Measurements from ENCODE around the gene DPYSL4. TPM values are rescaled to one million over a fixed set of nuclear protein-coding genes. Genes with fewer than 3 reads are reported as not detected.
A peak's percentile ranks its signal among the peaks of the same experiment; 100 is the strongest.

Gene DPYSL4
- total RNA-seq, 6 donors from 2014 or later: 0.11 to 2.2 (median 0.79) TPM; not detected in 1

- ATAC-seq (ENCODE audit: low FRiP score in 2 of 2): no peak
- WGBS, 2 donors: 91 to 98% methylated on average over 15 to 26 of the region's 28 CpGs
Measured at GRCh38 chr10:132204781-132205473, 18.2 kb downstream of the DPYSL4 start.

GRCh38 chr10:132205650-132206376, 19.1 kb downstream of the DPYSL4 start:
- Histone ChIP-seq H3K27ac (no peak overlapping the region), H3K4me3 (no peak overlapping the region), H3K9me3 (no peaks in the 10 kb centered on the region), H3K36me3 (peaks cover 0 to 10% (median 2%) of the 10 kb centered on the region in 4 donors), H3K4me1 (no peaks in the 10 kb centered on the region), H3K27me3 (no peaks in the 10 kb centered on the region)
- WGBS, 2 donors: 84 to 89% methylated on average over 24 to 28 of the region's 37 CpGs
- DNase-seq (peak in 1 of 2 donors; percentile 68), ATAC-seq (ENCODE audit: low FRiP score in 2 of 2) (no peak)
- TF ChIP-seq CTCF (IDR thresholded peaks at IDR 0.05) (no peak), POLR2AphosphoS5 (IDR thresholded peaks at IDR 0.05) (no peak), EP300 (IDR thresholded peaks at IDR 0.05) (no peak), POLR2A (IDR thresholded peaks at IDR 0.05) (no peak)

More at GRCh38 chr10:132204781-132205473, 18.2 kb downstream of the DPYSL4 start:
- peak in 1 of 2 donors; percentile 79 for DNase-seq
- peaks cover 0 to 10% (median 2%) of the 10 kb centered on the region in 4 donors for H3K36me3 ChIP-seq
- TF ChIP-seq POLR2A (IDR thresholded peaks at IDR 0.05) (no peak), CTCF (IDR thresholded peaks at IDR 0.05) (no peak), EP300 (IDR thresholded peaks at IDR 0.05) (no peak), POLR2AphosphoS5 (IDR thresholded peaks at IDR 0.05) (no peak)
- H3K4me3 ChIP-seq: no peak overlapping the region
- no peaks in the 10 kb centered on the region for H3K9me3 ChIP-seq
- H3K27ac ChIP-seq: no peak overlapping the region
- H3K4me1 ChIP-seq: no peaks in the 10 kb centered on the region
- H3K27me3 ChIP-seq: no peaks in the 10 kb centered on the region

GRCh38 chr10:132206377-132206745, 19.6 kb downstream of the DPYSL4 start:
- Histone ChIP-seq H3K4me3 (no peak overlapping the region), H3K36me3 (peaks cover 0 to 10% (median 2%) of the 10 kb centered on the region in 4 donors), H3K9me3 (no peaks in the 10 kb centered on the region), H3K27me3 (no peaks in the 10 kb centered on the region), H3K4me1 (no peaks in the 10 kb centered on the region), H3K27ac (no peak overlapping the region)
- no peak for DNase-seq
- ATAC-seq (ENCODE audit: low FRiP score in 2 of 2): no peak
- TF ChIP-seq POLR2A (IDR thresholded peaks at IDR 0.05): no peak
- no peak for TF ChIP-seq CTCF (IDR thresholded peaks at IDR 0.05)
- no peak for TF ChIP-seq POLR2AphosphoS5 (IDR thresholded peaks at IDR 0.05)
- TF ChIP-seq EP300 (IDR thresholded peaks at IDR 0.05): no peak
- WGBS, 2 donors: 84 to 90% methylated on average over 9 to 11 of the region's 11 CpGs

GRCh38 chr10:132206806-132207535, 20.2 kb downstream of the DPYSL4 start:
- DNase-seq (peak in 1 of 2 donors; percentile 75), ATAC-seq (ENCODE audit: low FRiP score in 2 of 2) (no peak)
- 85 to 93% methylated on average over 14 to 29 of the region's 29 CpGs for WGBS, 2 donors
- no peaks in the 10 kb centered on the region for H3K9me3 ChIP-seq
- TF ChIP-seq EP300 (IDR thresholded peaks at IDR 0.05) (no peak), POLR2A (IDR thresholded peaks at IDR 0.05) (no peak), CTCF (IDR thresholded peaks at IDR 0.05) (no peak), POLR2AphosphoS5 (IDR thresholded peaks at IDR 0.05) (no peak)
- H3K36me3 ChIP-seq: peaks cover 0 to 10% (median 2%) of the 10 kb centered on the region in 4 donors
- no peak overlapping the region for H3K4me3 ChIP-seq
- no peaks in the 10 kb centered on the region for H3K27me3 ChIP-seq
- H3K4me1 ChIP-seq: no peaks in the 10 kb centered on the region
- H3K27ac ChIP-seq: no peak overlapping the region

All from upper lobe of left lung (tissue), 6 donors.